DMS53 treated with DMSO at 0.1 percent for 48 hours (cell line): Measurements from ENCODE around the gene ENO1.
A peak's percentile ranks its signal among the peaks of the same experiment; 100 is the strongest.

ENCODE experiments used
- DNase-seq: peaks from one replicate; lab custom pipeline; 2025; ENCODE audit not compliant: unreplicated experiment; lab: John Stamatoyannopoulos, UW

Gene ENO1

DNA sequence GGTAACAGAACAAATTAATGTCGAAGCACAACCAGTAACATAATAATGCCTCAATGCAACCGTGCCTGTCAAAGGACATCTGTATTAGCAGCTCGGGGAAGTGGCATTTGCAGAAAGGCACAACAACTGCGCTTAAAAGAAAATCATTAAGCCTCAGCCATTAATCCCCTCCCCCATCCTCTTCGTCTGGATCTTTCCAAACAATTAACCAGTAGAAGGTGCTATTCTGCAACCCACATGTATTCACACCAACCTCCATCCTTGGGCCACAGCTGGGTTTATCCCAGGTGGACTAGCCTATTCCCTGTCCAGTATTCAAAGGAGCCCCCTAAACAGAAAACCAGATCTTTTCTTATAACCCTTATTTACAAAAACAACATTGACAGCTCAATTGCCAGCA, 63.6 kb downstream of the ENO1 start:
- peak; percentile 7 for DNase-seq

DNA sequence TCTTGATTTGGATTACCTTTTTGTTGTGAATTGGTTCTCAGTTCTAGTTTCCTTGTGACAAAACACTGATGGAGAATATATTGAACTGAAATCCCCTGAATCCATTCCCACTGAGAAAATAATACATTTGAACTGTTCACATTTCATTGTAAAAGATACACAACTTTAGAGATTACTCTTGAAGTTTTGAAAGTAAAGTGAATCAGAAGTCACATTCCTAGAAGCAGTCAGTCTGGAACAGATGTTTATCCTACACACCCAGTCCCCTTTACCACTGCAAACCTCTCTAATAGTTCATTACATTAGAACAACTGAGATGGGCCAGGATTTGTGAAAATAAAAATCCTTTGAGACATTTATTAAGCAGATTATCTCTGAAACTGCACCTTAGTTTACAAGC, 64.5 kb downstream of the ENO1 start:
- DNase-seq, result no peak

GRCh38 chr1:8813016-8813763, 65.3 kb downstream of the ENO1 start:
- DNase-seq, result no peak

- no peak for DNase-seq
These were observed 66.4 kb downstream of the ENO1 start for GRCh38 chr1:8812081-8812480.
